ENCODE data around the gene RTL3.

The RTL3 gene

GRCh38 chrX:78618987-78619386 lies 40.1 kb downstream of the RTL3 start:
- no peak for DNase-seq

- DNase-seq, result no peak
Measured at GRCh38 chrX:78614264-78614663, 44.9 kb downstream of the RTL3 start.

All from cerebellar nuclear complex (tissue), 1 donor.